Mammary epithelial cell (primary cell): ENCODE data around the gene TUFT1.

Source experiments
- EZH2 ChIP-seq: IDR thresholded peaks from 2 replicates; pipeline ENCODE4 v1.6.1; 2012; ENCODE audit warnings: low read length, inconsistent platforms, borderline replicate concordance
- TF ChIP-seq, protein P1 (sequence below), 2 donors: IDR thresholded peaks in 1 of 2; conservative IDR thresholded peaks in 1 of 2; 2 replicates each; pipeline ENCODE4 v1.5.1; 2011 to 2012; ENCODE audit warnings: inconsistent platforms in 2 of 2, low read length in 2 of 2, mild to moderate bottlenecking in 2 of 2, control low read depth in 1 of 2, low read depth in 1 of 2; ENCODE audit not compliant: insufficient read depth in 1 of 2; ENCODE audit errors: extremely low read depth in 1 of 2

DNA sequence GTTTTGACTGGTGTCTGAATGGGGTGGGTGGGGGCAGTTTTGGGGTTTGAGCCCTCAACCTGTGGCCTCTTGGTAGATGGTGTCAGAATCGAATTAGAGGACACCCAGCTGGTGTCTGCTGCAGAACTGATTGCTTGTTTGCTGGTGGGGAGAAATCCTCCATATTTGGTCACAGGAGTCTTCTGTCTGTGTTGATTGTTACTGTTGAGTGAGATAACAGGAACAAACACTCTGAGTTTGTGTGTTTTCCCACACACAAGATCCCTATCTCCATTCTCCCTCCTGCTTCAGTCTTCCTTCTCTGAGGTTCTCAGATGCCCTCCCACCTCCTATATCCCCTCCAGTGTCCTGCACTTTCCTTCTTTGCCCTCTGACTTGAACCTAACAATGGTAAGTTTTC lies 48.0 kb upstream of the TUFT1 start:
- TF ChIP-seq, protein P1, sequence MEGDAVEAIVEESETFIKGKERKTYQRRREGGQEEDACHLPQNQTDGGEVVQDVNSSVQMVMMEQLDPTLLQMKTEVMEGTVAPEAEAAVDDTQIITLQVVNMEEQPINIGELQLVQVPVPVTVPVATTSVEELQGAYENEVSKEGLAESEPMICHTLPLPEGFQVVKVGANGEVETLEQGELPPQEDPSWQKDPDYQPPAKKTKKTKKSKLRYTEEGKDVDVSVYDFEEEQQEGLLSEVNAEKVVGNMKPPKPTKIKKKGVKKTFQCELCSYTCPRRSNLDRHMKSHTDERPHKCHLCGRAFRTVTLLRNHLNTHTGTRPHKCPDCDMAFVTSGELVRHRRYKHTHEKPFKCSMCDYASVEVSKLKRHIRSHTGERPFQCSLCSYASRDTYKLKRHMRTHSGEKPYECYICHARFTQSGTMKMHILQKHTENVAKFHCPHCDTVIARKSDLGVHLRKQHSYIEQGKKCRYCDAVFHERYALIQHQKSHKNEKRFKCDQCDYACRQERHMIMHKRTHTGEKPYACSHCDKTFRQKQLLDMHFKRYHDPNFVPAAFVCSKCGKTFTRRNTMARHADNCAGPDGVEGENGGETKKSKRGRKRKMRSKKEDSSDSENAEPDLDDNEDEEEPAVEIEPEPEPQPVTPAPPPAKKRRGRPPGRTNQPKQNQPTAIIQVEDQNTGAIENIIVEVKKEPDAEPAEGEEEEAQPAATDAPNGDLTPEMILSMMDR (conservative IDR thresholded peaks at IDR 0.05 in 1 of 2, IDR thresholded peaks at IDR 0.05 in 1 of 2; ENCODE audit: extremely low read depth in 1 of 2, insufficient read depth in 1 of 2, low read depth in 1 of 2, low read length in 2 of 2), result no peak
- TF ChIP-seq EZH2, result no peak
